Daoy (cell line): ENCODE data around the gene DOC2B. TPM values are rescaled to one million over a fixed set of nuclear protein-coding genes. Genes with fewer than 3 reads are reported as not detected.

Experiments
- total RNA-seq: library from RNA; depleted of rRNA; stranded (reverse); fragments of >200 nt; shearing (Covaris generic); gene quantifications from 2 replicates; pipeline ENCODE4 v1.2.3, GENCODE V29; 2014; rRNA removed

Gene DOC2B
- total RNA-seq, 1 experiment from 2014 or later = 8.5 TPM

Other genes starting within 250 kb of the DOC2B start
- gene SCGB1C2, start 44.1 kb downstream of the DOC2B start, total RNA-seq = not detected in 2 replicates
- gene RPH3AL, start 171.2 kb upstream of the DOC2B start, total RNA-seq = 3.8 and 7.4 TPM in 2 replicates